PC-9 (cell line): ENCODE results near the gene RETREG2.

Experiments
- EZH2 ChIP-seq: fragments of 200-600 bp; sonication (generic); IDR thresholded peaks from 2 replicates; pipeline ENCODE4 v1.8.0; 2017; ENCODE audit warnings: antibody characterized with exemption, low read depth
- TF ChIP-seq, protein P1 (sequence below): fragments of 200-600 bp; sonication (generic); conservative IDR thresholded peaks from 2 replicates; pipeline ENCODE4 v1.6.1; 2017; ENCODE audit warnings: mixed run types, antibody characterized with exemption, mild to moderate bottlenecking, moderate library complexity

DNA sequence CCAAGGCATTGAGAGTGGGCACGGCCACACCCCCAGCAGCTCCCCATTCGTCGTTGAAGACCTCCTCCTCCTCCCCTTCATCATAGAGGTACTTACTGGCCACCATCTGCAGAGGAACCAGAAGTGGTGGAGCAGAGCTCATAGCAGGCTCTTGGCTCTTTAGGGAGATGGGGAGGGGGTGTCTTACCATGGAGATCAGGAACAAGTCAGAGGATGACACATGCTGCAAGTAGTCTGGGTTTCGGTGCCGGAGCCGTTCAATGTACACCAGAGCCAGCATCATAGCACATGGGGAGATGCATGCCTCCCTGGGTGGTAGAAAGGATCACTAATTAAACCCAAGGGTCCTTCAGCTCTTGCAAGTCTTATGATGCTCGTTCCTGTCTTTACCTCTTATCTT, 3.3 kb upstream of the RETREG2 start:
- TF ChIP-seq, protein P1, sequence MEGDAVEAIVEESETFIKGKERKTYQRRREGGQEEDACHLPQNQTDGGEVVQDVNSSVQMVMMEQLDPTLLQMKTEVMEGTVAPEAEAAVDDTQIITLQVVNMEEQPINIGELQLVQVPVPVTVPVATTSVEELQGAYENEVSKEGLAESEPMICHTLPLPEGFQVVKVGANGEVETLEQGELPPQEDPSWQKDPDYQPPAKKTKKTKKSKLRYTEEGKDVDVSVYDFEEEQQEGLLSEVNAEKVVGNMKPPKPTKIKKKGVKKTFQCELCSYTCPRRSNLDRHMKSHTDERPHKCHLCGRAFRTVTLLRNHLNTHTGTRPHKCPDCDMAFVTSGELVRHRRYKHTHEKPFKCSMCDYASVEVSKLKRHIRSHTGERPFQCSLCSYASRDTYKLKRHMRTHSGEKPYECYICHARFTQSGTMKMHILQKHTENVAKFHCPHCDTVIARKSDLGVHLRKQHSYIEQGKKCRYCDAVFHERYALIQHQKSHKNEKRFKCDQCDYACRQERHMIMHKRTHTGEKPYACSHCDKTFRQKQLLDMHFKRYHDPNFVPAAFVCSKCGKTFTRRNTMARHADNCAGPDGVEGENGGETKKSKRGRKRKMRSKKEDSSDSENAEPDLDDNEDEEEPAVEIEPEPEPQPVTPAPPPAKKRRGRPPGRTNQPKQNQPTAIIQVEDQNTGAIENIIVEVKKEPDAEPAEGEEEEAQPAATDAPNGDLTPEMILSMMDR: no peak
- no peak for TF ChIP-seq EZH2
